Sigmoid colon (tissue), 4 donors: Measurements from ENCODE around the gene TTLL12.

Experiments
- CTCF ChIP-seq, 4 experiments: fragments of 450-650 bp in 3 of 4; fragments of 200-600 bp in 1 of 4; IDR thresholded peaks; one replicate each; pipeline ENCODE4 v1.5.1; 2016 to 2019; ENCODE audit warnings: antibody characterized with exemption in 4 of 4, mild to moderate bottlenecking in 3 of 4, moderate library complexity in 2 of 4
- POLR2A ChIP-seq, 2 donors: fragments of 450-650 bp; IDR thresholded peaks; one replicate each; pipeline ENCODE4 v1.6.1; 2016; ENCODE audit warnings: antibody characterized with exemption in 2 of 2, mild to moderate bottlenecking in 2 of 2, moderate library complexity in 2 of 2
- POLR2AphosphoS5 ChIP-seq, 4 donors: sonication (generic); formaldehyde crosslinking; IDR thresholded peaks; one replicate each; pipeline ENCODE4 v1.6.1; 2017; ENCODE audit warnings: antibody characterized with exemption in 4 of 4

GRCh38 chr22:43163241-43163795 is 23.6 kb downstream of the TTLL12 start:
- TF ChIP-seq CTCF (IDR thresholded peaks at IDR 0.05): no peak
- no peak for TF ChIP-seq POLR2AphosphoS5 (IDR thresholded peaks at IDR 0.05)
- TF ChIP-seq POLR2A (IDR thresholded peaks at IDR 0.05): no peak
